Measurements from ENCODE around the gene RS1. TPM values are rescaled to one million over a fixed set of nuclear protein-coding genes. Genes with fewer than 3 reads are reported as not detected.

Gene RS1
- polyA plus RNA-seq, 1 donor (not counting 4 experiments of a cell fraction or from before 2014, with no cell fraction given) = not detected

- Histone ChIP-seq H4K20me1 (ENCODE audit: control insufficient read depth, extremely low read depth, insufficient read depth, low read length) (no peaks in the 10 kb centered on the region), H3K27ac (ENCODE audit: control insufficient read depth, insufficient read depth, low read length) (no peak overlapping the region), H3K4me3 (ENCODE audit: control insufficient read depth in 2 of 3, extremely low read depth in 1 of 3, insufficient read depth in 2 of 3, low read depth in 1 of 3, low read length in 3 of 3) (no peak overlapping the region), H3K9me1 (ENCODE audit: control insufficient read depth, extremely low read depth, insufficient read depth, low read length) (no peaks in the 10 kb centered on the region), H2AFZ (ENCODE audit: control insufficient read depth, low read length) (no peak overlapping the region), H3K27me3 (ENCODE audit: control insufficient read depth, extremely low read depth, insufficient read depth, low read length) (no peaks in the 10 kb centered on the region), H3K9ac (ENCODE audit: control insufficient read depth, extremely low read depth, insufficient read depth, low read length) (no peak overlapping the region), H3K4me1 (ENCODE audit: control insufficient read depth, extremely low read depth, insufficient read depth, low read length) (no peaks in the 10 kb centered on the region), H3K36me3 (ENCODE audit: control insufficient read depth in 2 of 2, extremely low read depth in 1 of 2, insufficient read depth in 2 of 2, low read length in 2 of 2) (no peaks in the 10 kb centered on the region), H3K4me2 (ENCODE audit: control insufficient read depth, extremely low read depth, insufficient read depth, low read depth, low read length) (no peak overlapping the region), H3K79me2 (ENCODE audit: control insufficient read depth, insufficient read depth, low read length) (no peaks in the 10 kb centered on the region), H3K9me3 (ENCODE audit: control insufficient read depth, low read depth, low read length) (no peaks in the 10 kb centered on the region)
- TF ChIP-seq EZH2 (IDR thresholded peaks at IDR 0.05; ENCODE audit: low read length) = no peak
- TF ChIP-seq, protein P1, sequence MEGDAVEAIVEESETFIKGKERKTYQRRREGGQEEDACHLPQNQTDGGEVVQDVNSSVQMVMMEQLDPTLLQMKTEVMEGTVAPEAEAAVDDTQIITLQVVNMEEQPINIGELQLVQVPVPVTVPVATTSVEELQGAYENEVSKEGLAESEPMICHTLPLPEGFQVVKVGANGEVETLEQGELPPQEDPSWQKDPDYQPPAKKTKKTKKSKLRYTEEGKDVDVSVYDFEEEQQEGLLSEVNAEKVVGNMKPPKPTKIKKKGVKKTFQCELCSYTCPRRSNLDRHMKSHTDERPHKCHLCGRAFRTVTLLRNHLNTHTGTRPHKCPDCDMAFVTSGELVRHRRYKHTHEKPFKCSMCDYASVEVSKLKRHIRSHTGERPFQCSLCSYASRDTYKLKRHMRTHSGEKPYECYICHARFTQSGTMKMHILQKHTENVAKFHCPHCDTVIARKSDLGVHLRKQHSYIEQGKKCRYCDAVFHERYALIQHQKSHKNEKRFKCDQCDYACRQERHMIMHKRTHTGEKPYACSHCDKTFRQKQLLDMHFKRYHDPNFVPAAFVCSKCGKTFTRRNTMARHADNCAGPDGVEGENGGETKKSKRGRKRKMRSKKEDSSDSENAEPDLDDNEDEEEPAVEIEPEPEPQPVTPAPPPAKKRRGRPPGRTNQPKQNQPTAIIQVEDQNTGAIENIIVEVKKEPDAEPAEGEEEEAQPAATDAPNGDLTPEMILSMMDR (optimal IDR thresholded peaks at IDR 0.05 in 1 of 3, IDR thresholded peaks at IDR 0.05 in 1 of 3, conservative IDR thresholded peaks at IDR 0.05 in 1 of 3; ENCODE audit: extremely low read depth in 1 of 3, insufficient read depth in 2 of 3, low read length in 3 of 3) = no peak
- FAIRE-seq (no peak), DNase-seq (ENCODE audit: low read depth, low spot score) (no peak)
- dilution Hi-C loops (cut with MboI; ENCODE audit: extremely low pct_ligation_motif_present, low sequenced_read_pairs) = no loop called here
Measured at GRCh38 chrX:18647621-18648020, 24.3 kb downstream of the RS1 start.

DNA sequence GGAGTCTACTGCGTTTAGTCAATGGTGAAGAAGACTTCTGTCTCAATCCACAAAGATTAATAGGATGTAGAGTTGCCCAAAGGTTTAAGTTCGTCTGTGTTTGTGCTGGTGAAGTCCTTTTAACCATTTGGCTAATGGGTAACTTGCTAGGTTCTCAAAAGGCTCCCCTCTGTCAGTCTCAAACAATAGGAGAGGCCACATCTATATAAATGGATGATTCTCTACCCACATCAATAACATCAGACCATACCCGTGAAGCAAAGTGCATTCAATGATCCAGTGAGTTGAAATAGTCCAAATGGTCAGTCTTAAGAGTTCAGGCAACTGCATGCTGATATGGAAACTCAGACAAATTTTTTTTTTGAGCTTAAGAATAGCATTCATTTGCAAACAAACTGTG, 28.1 kb downstream of the RS1 start:
- Histone ChIP-seq H3K27me3 (ENCODE audit: control insufficient read depth, extremely low read depth, insufficient read depth, low read length) (no peaks in the 10 kb centered on the region), H3K9me3 (ENCODE audit: control insufficient read depth, low read depth, low read length) (no peaks in the 10 kb centered on the region), H3K4me1 (ENCODE audit: control insufficient read depth, extremely low read depth, insufficient read depth, low read length) (no peaks in the 10 kb centered on the region), H3K36me3 (ENCODE audit: control insufficient read depth in 2 of 2, extremely low read depth in 1 of 2, insufficient read depth in 2 of 2, low read length in 2 of 2) (no peaks in the 10 kb centered on the region), H3K27ac (ENCODE audit: control insufficient read depth, insufficient read depth, low read length) (no peak overlapping the region), H4K20me1 (ENCODE audit: control insufficient read depth, extremely low read depth, insufficient read depth, low read length) (no peaks in the 10 kb centered on the region), H2AFZ (ENCODE audit: control insufficient read depth, low read length) (no peak overlapping the region), H3K79me2 (ENCODE audit: control insufficient read depth, insufficient read depth, low read length) (no peaks in the 10 kb centered on the region), H3K4me3 (ENCODE audit: control insufficient read depth in 2 of 3, extremely low read depth in 1 of 3, insufficient read depth in 2 of 3, low read depth in 1 of 3, low read length in 3 of 3) (no peak overlapping the region), H3K9me1 (ENCODE audit: control insufficient read depth, extremely low read depth, insufficient read depth, low read length) (no peaks in the 10 kb centered on the region), H3K9ac (ENCODE audit: control insufficient read depth, extremely low read depth, insufficient read depth, low read length) (no peak overlapping the region), H3K4me2 (ENCODE audit: control insufficient read depth, extremely low read depth, insufficient read depth, low read depth, low read length) (no peak overlapping the region)
- FAIRE-seq = no peak
- DNase-seq (ENCODE audit: low read depth, low spot score) = no peak
- TF ChIP-seq, protein P1 (optimal IDR thresholded peaks at IDR 0.05 in 1 of 3, IDR thresholded peaks at IDR 0.05 in 1 of 3, conservative IDR thresholded peaks at IDR 0.05 in 1 of 3; ENCODE audit: extremely low read depth in 1 of 3, insufficient read depth in 2 of 3, low read length in 3 of 3) = no peak
- TF ChIP-seq EZH2 (IDR thresholded peaks at IDR 0.05; ENCODE audit: low read length) = no peak
- dilution Hi-C loops (cut with MboI; ENCODE audit: extremely low pct_ligation_motif_present, low sequenced_read_pairs) = no loop called here
